ENCODE results near the gene SPO11.

SPO11 gene

DNA sequence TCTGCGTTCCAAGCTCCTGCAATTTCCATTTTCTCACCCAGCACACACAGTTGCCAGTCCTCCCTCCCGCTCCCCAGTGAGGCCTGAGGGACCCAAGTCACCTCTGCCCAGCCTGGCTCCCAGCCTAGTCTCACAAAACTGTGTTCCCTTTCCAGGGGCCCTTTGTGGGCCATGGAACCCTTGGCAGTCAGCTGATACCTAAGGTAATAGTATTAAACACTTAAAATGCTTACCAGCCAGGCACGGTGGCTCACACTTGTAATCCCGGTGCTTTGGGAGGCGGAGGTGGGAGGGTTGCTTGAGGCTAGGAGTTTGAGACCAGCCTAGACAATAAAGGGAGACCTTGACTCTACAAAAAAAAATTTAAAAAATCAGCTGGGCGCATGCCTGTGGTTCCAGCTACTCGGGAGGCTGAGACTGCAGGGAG lies 58.4 kb downstream of the SPO11 start:
- H3K27ac Mint-ChIP-seq: no peak overlapping the region
- no peak overlapping the region for H3K4me3 Mint-ChIP-seq
- no peak for ATAC-seq
- peaks cover 24% of the 10 kb centered on the region for H3K4me1 Mint-ChIP-seq
- DNase-seq: no peak
- no peaks in the 10 kb centered on the region for H3K27me3 Mint-ChIP-seq
- H3K9me3 Mint-ChIP-seq: no peaks in the 10 kb centered on the region

DNA sequence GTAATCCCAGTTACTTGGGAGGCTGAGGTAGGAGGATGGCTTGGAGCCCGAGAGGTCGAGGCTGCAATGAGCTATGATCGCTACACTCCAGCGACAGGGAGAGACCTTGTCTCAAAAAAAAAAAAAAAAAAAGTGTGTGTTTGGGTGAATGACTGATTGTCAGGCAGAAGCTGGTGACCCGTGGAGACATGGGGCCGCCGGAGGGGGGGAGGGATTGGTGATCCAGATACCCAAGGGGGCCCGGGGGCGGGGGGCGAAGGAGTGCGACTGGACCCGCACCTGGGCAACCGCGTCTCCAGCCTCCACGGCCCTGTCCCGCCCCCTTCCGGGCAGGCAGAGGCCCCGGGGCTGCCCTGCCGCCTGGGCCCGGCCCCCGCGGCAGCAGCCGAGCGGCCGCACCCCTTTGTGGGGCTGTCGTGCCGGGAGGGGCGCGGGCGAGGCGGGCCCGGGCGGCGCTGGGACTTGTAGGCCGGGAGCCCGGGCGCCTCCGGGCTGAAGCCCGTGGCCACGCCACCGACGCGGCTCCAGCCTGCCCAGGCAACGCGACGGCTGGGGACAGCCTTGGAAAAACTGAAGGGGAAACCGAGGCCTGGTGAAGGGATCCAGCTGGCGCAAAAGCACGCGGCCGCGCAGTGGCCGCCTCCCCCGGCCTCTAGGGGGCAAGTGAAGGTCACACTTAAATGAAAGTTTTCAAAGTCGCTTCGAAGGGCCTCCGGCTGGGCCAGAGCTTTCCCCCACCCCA lies 59.5 kb downstream of the SPO11 start:
- H3K4me3 Mint-ChIP-seq: peak overlapping the region; percentile 95 to 96
- peak; percentile 65 to 71 for DNase-seq

DNA sequence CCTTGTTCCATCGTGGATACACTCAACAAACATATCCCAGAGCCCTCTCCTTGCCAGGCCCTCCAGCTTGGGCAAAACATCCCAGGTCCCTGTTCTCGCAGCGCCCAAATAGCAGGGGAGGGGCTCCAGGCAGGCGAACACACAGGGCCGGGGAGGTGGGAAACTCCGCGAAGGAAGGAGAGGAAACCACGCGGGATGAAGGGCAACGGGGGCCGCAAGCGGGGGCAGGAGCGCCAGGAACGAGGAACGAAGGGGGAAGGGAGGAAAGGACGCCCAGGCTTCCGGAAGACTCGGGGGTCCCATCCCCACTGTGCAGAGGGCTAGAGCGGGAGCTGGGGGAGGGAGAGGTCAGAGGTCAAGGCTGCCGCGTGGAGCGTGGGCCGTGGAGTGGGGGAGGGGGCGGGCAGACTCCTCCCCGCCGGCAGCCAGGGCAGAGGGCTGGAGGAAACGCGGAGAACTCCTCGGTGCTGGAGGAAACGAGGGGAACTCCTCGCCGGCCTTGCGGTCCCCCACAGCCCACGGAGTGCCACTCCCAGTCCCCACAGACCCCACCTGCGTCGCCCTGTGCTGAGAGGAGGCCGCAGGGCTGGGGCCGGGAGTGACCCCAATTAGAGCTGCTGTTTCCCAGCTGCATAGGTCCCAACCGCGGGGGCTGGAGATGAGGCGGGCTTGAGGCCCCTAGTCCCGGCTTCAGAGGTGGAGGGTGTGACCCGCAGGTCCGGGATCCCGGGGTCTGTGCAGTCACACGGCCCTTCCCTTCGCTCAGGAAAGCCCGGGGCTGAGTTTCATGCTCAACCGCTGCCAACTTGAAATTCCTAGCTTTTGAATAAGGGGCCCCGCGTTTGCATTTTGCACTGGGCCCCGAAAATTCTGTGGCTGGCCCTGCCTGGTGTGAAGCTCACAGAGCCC lies 60.3 kb downstream of the SPO11 start:
- peak; percentile 23 for ATAC-seq
- Mint-ChIP-seq H3K4me1 (peaks cover 38% of the 10 kb centered on the region), H3K27ac (peak overlapping the region; percentile 98), H3K9me3 (no peaks in the 10 kb centered on the region), H3K4me3 (peak overlapping the region; percentile 95 to 96), H3K27me3 (no peaks in the 10 kb centered on the region)
- peak; percentile 53 to 71 for DNase-seq

More for the DNA sequence above, 59.5 kb downstream of the SPO11 start:
- no peaks in the 10 kb centered on the region for H3K27me3 Mint-ChIP-seq
- no peaks in the 10 kb centered on the region for H3K9me3 Mint-ChIP-seq
- H3K4me1 Mint-ChIP-seq: peaks cover 30% of the 10 kb centered on the region
- peak overlapping the region; percentile 98 for H3K27ac Mint-ChIP-seq
- ATAC-seq: peak; percentile 6

DNA sequence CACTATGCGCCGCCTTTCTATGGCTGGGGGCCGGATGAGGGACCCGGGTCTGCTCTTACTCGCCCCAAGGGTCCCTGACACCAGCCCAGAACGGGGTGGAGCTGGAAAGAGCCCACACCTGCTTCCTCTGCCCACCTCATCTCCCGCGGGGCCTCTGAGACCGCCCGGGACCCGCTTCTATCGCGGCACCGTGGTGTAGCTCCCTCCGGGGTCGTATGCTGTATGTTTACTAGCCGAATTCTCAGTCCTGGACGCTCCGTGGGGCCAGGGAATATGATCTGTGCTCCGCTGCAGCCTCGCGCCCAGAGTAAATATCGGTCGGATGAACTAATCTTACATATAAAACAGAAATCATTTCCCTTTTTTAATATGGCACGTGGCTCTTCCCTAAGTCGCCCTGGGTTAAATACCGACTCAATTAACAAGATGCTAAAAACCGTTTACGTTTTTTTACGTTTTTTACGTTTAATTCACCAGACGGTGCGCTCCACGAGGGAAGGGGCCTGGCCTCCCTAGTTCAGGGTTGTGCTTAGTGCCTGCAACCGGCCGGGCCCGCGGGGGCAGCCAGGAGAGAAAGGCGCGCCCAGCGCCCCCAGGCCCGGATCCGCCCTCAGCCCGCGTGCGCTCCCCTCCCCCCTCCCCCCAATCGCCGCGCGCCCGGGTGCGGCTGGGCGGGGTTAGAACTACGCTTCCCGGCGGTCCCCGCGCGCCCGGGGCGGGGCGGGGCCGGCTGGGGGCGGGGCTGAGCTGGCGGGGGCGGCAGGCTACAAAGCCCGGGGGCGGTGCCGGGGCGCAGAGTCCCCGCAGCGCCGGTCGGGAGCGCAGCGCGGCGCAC lies 61.2 kb downstream of the SPO11 start, which contains the start of gene RBM38:
Gene RBM38 (plus strand): TSS at position 793 of the 835 bp plus-strand sequence. CDS start 186 bp downstream, outside the sequence.
- DNase-seq: peak; percentile 83 to 85
- Mint-ChIP-seq H3K27me3 (no peaks in the 10 kb centered on the region), H3K9me3 (no peaks in the 10 kb centered on the region), H3K27ac (peak within 1 kb of the TSS; percentile 98), H3K4me3 (peak within 1 kb of the TSS; percentile 95 to 96), H3K4me1 (peaks cover 47% of the 10 kb centered on the region)
- ATAC-seq: peak; percentile 53

DNA sequence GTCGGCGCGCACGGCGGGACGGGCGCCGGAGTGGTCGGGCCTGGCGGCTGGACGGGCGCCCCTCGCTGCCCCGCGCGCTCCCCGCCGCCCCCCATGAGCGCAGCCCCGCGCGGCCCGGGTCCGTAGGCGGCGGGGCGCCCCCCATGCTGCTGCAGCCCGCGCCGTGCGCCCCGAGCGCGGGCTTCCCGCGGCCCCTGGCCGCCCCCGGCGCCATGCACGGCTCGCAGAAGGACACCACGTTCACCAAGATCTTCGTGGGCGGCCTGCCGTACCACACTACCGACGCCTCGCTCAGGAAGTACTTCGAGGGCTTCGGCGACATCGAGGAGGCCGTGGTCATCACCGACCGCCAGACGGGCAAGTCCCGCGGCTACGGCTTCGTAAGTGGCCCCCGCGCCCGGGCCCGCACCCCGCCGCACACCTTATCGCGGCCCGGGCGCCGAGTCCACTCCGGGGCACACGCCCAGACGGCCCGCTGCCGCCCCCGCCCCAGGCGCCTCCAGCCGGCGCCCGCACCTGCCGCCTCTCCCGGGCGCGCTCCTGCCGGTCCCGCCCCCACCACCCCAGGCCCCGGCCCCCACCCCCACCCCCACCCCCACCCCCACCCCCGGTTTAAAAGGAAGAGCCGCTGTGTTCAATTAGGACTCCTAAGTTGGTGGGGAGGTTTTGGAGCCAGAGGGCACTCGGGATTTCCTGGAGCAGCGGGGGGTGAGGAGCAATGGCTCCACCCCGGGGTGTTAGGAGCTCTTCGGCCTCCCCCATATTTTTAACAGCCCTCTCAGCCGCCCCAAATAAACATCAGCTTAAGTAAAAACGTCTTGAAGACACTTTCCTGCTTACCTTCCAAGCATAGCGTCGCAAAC lies 62.1 kb downstream of the SPO11 start:
- no peaks in the 10 kb centered on the region for H3K9me3 Mint-ChIP-seq
- ATAC-seq: peak; percentile 20
- H3K27ac Mint-ChIP-seq: peak overlapping the region; percentile 60 to 81
- peak overlapping the region; percentile 82 to 87 for H3K4me3 Mint-ChIP-seq
- H3K4me1 Mint-ChIP-seq: peaks cover 55% of the 10 kb centered on the region
- H3K27me3 Mint-ChIP-seq: no peaks in the 10 kb centered on the region
- peak; percentile 59 to 67 for DNase-seq

DNA sequence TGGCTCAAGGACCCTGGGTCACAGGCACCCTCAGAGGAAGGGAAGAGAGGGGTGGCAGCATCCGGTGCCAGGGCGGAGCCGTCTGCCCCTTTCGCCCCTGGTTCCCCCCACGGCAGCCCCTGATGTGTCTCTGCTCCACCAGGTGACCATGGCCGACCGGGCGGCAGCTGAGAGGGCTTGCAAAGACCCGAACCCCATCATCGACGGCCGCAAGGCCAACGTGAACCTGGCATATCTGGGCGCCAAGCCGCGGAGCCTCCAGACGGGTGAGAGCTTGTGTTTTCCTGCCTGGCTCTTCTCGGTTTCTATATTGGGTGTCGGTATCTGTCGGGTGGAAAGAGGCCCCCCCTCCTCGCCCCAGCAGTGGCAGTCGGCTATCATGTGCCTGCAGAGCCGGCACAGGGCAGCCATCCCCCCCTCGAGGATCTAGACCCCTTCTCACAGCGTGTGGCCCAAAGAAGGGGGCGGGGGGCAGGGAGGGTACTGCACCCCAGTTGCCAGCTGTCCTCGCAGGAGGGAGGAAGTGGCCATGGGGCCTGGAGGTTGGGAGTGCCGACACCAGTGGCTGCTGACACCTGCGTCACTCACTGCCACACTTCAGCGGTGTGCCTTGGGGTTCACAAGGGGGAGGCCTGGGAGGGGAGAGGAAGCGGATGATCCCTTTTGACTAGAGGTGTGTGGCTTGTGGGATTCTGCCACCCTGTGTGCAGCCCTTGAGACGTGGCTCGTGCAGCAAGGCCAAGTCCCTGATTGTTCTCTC lies 63.1 kb downstream of the SPO11 start:
- H3K4me1 Mint-ChIP-seq: peaks cover 65% of the 10 kb centered on the region
- ATAC-seq (peak; percentile 78), DNase-seq (peak; percentile 74 to 91)
- no peaks in the 10 kb centered on the region for H3K27me3 Mint-ChIP-seq
- peak overlapping the region; percentile 82 to 87 for H3K4me3 Mint-ChIP-seq
- no peaks in the 10 kb centered on the region for H3K9me3 Mint-ChIP-seq
- H3K27ac Mint-ChIP-seq: peak overlapping the region; percentile 72 to 81
